GM12874 (cell line): ENCODE measurements around the gene RELT.

Source experiments
- TF ChIP-seq, protein P1 (sequence below): IDR thresholded peaks from 2 replicates; pipeline ENCODE4 v1.5.1; 2011; ENCODE audit warnings: low read depth, mild to moderate bottlenecking, control low read depth, low read length, moderate library complexity; ENCODE audit not compliant: insufficient read depth

The RELT gene

DNA sequence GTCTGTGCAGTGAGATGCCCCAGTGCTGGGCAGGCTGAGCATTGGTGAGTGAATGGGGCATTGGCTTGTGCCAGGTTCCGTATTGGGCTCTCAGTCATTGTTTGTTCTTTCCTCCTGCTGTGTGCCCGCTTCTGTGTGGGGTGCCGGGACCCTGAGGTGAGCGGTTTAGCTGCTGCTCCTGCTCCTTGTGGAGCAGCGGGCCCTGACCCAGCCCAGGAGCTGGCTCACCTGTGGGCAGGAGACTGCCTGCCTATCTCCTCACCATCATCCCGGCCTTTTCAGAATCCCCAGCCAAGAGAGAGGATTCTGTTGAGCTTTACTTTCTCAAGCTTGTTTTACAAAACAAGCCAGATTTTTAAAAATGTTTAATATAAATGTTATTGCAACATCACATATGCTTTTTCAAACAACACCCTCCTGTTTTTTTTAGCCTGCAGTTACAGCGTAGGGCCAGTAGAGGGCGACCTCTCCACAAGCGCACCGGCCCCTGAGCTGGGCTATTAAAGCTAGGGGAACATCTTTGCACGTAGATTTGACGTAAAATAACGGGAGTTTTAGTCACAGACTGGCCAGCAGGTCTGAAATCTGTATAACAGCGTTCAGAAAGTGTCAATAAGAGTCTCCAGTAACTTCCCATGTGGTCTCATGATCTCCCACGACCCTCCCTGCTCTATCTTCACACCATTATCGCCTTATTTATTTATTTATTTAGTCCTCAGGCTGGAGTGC, 25.1 kb upstream of the RELT start:
- TF ChIP-seq, protein P1, sequence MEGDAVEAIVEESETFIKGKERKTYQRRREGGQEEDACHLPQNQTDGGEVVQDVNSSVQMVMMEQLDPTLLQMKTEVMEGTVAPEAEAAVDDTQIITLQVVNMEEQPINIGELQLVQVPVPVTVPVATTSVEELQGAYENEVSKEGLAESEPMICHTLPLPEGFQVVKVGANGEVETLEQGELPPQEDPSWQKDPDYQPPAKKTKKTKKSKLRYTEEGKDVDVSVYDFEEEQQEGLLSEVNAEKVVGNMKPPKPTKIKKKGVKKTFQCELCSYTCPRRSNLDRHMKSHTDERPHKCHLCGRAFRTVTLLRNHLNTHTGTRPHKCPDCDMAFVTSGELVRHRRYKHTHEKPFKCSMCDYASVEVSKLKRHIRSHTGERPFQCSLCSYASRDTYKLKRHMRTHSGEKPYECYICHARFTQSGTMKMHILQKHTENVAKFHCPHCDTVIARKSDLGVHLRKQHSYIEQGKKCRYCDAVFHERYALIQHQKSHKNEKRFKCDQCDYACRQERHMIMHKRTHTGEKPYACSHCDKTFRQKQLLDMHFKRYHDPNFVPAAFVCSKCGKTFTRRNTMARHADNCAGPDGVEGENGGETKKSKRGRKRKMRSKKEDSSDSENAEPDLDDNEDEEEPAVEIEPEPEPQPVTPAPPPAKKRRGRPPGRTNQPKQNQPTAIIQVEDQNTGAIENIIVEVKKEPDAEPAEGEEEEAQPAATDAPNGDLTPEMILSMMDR, result peak; percentile 89

DNA sequence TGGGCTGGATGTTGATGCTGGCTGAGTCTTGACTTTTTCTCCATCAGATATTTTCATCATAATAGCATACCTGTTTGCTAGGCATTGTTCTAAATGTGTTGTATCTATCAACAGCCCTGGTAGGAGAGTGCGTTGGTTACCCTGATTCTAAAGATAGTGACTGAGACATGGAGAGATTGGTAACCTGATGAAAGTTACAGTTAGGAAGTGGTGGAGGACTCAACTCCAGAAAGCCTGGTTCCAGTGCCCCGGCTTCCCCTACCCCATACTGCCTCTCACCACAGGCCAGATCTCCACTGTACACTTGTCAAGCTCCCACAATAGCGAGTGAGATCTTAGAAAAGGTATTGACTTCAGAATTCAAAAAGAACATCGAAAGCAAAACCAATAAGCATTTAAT, 22.8 kb upstream of the RELT start:
- TF ChIP-seq, protein P1, result no peak

DNA sequence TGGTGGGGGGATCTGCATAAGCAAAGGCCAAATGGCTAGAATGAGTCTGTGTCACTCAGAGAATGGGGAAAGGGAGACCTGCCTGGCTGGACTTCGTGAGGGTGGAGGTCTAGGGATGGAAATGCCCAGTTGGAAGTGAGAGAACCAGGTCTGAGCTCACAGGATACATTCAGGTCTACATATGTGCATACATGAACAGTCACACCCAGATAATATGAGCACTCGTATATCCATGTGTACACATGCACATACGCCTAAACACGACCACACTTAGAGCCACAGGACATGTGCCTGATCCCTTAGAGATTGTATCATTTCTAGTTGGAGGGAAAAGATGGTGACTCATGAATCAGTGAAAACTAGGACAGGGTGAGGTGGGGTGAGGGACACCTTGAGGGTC, 21.1 kb upstream of the RELT start:
- TF ChIP-seq, protein P1, result no peak

DNA sequence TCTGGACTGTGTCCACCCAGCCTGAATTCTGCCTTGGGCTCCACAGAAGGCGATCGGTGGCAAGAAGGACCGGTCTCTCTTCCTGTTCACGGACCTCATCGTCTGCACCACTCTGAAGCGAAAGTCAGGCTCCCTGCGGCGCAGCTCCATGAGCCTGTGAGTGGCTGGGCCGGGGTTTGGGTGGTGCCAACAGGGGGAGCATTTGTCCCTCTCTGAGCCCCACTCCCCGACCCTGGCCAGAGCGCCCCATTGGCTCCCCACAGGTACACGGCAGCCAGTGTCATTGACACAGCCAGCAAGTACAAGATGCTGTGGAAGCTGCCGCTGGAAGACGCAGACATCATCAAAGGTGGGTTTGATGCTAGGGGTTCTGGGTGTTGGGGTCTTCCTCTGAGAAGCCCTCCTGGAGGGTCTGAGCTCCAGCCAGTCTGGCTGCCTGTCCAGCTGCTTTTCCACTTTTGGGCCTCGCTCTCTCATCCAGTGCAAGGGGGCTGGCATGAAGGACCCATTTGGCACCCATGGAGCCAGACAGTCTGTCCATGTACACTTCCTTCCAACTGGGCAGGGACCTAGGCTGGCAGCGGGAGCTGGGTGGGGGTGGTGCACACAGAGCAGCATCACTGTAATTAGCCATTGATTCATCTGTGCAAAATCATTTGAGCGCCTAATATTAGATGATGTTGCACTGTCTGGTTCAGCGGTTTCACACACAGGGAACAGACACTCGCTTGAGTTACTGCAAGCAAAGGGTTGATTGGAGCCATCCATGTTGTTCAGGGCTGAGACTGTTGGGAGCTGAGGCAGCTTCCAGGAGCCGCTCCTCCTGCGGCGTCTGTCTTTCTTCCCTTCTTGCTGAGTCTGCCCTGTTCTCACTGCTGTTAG, 19.0 kb upstream of the RELT start:
- TF ChIP-seq, protein P1, result no peak

DNA sequence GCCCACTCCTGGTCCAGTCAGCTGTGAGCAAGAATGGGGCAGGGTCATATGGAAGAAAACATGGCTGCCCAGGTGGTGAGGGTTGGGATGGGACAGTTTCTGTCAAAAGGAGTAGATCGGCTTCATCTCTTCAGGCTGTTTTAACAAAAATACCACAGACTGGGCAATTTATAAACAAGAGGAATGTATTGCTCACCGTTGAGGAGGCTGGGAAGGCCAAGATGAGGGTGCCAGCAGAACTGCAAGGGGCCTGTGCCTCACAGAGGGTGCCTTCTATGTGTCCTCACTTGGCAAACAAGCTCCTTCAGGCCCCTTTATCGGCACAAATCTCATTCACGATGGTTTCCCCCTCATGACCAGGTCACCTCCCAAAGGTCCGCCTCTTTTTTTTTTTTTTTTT, 18.1 kb upstream of the RELT start:
- TF ChIP-seq, protein P1, result no peak

DNA sequence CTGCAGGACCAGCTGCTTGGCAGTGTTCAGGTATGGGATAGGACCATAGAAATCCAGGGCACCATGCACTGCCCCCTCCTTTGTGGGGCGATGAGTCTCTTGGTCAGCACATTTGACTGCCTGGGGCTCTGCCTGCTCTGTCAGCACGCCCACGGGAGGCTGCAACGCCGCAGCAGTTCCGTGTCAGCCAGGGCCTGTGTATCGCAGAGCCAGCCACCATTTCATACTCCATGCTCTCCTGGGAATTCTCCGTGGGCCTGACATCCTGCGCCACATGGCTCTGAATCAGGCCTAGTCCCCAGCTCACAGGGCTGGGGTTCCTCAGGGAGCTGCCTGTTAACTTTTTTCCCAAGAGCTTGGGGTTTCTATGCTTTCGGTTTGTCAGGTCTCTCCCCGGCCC, 16.9 kb upstream of the RELT start:
- TF ChIP-seq, protein P1, result no peak

DNA sequence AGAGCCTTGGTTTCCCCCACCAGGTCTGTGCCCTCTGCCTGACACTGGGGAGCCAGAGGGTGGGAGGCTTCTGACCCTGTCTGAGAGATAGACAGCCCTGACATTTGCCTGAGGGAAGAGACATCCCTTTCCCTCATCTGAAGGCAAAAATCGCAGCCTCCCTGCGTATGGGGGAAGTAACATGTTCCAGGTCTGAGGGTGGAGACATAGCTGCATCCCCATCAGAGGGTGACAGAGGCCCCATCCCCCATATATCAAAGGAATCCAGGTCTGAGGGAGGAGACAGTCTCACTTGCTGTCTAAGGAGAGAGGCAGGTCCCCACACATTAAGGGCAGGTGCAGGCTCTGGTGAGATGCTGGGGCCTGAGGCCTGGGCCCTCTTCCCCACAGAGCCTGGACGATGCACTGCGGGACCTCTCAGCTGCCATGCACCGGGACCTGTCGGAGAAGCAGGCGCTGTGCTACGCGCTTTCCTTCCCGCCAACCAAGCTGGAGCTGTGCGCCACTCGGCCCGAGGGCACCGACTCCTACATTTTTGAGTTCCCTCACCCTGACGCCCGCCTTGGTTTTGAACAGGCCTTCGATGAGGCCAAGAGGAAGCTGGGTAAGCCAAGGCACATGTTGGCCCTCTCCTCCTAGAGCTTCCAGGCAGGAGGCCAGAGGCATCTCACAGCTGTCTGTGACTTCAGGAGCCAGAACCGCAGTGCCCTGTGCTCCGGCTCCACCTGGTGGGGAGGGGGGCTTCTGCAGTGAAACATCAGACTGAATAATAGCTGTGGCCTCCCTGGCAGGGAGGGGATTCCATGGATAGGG, 16.1 kb upstream of the RELT start:
- TF ChIP-seq, protein P1, result peak; percentile 61
